ENCODE measurements around the gene CCDC30.

The CCDC30 gene

DNA sequence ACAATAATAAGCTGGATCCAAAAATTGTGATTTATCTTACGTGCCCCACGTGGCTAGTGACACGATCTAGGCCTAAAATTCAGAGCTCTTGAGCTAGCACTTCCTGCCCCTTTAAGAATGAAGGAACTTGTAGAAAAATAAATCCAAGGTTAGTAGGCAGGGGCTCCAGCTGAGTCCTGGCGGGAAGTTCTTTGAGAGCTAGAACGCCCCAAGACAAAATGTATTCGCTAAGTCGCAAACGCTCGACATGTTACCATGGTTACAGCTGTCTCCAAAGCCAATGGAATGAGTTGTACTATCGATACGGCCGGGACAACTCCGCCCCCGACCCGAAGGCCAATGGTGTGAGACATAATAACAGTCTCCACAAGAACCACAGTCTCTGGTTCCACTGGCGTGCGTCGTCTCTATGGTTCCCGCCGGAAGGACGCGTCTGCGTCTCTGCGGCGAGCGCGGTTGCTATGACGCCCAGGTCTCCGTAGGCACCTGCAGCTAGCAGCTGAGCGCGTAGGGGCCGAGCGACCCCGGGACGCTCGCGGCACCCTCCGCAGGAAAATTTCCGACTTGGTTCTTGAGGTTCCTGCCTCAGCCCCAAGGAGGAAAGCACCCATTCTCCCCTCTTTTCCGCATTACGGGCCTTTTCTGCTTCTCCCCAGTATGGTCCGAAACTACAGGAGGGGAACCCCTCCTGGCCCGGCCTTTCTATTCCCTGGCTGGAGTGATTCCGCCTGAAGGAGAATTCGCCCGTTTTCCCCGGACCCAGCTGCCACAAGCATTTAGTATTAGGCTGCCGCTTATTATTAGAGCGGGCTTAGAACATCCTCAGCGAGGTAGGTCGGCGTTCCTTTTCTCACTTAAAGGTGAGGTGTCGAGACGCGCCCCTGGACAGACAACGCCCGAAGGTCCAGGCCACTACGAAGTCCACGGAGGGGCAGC, at the start of gene CCDC30:
Gene CCDC30, plus strand, starts transcription at position 459 of the 936 bp plus-strand sequence. CDS start 17,266 bp downstream, outside the sequence.
- FAIRE-seq: peak; percentile 64

- no peak for FAIRE-seq
These were observed 48.3 kb upstream of the CCDC30 start for GRCh38 chr1:42414551-42415496.

DNA sequence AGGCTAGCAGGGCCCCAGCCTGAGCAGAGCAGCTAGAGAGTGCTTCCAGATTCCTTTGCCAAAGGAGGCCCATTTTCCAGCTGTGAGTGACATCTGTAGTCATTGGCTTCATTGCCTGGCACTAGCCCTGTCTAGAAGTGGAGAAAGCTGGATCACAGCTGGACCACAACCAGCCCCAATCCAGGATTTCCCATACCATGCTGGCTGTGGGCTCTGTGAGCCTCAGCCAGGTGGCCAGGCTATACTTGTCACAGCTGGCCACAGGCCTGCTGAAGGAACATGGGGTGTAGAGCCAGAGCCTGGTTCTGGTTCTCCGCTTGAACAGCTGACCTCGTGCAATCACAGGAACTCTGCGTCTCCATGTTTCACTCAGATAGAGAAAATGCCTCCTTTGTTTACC, 45.9 kb upstream of the CCDC30 start:
- FAIRE-seq: no peak

GRCh38 chr1:42418516-42418915, 44.6 kb upstream of the CCDC30 start:
- FAIRE-seq: no peak

GRCh38 chr1:42419126-42419821, 43.8 kb upstream of the CCDC30 start:
- no peak for FAIRE-seq

GRCh38 chr1:42420121-42420520, 43.0 kb upstream of the CCDC30 start:
- no peak for FAIRE-seq

- no peak for FAIRE-seq
These were observed 42.0 kb upstream of the CCDC30 start for GRCh38 chr1:42420911-42421585.

GRCh38 chr1:42422737-42423136, 40.3 kb upstream of the CCDC30 start:
- no peak for FAIRE-seq

DNA sequence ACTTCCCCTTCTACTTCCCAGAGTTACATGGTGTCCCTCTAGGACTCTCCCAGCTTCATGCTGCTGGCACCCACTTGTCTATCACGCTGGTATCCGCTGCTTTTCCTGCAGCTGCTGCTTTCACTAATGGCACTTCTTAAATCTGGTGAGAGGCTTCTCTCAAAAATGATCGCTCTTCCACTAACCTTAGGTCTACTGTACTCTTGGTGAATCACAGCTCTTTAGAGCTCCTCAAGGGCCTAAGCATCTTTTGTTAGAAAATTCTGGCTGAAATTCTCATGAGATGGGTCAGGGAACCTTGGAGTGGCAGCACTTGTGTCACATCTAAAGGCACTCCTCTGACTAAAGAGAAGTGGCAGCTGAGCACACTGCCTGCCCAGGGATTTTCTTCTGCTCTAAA, 39.4 kb upstream of the CCDC30 start:
- no peak for FAIRE-seq

GRCh38 chr1:42424201-42424600, 38.9 kb upstream of the CCDC30 start:
- no peak for FAIRE-seq

GRCh38 chr1:42427240-42427639, 35.8 kb upstream of the CCDC30 start:
- FAIRE-seq: no peak

DNA sequence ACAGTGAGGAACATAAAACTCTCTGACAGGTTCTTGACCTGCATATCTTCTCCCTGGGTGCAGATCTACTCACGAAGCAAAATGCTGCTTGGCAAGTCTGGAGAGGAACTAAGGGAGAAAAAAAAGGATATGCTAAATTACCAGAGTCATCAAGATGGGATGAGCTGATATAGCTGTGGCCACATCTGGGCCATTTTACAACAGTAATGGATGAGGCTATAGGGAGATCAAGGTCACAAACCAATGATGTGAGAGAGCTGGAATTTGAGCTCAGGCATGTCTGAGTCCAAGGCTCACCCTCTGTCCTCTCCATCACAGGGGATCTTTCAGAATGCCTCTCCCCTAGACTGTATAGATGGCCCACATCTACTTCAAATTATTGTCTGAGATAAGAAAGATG, 33.5 kb upstream of the CCDC30 start:
- no peak for FAIRE-seq

DNA sequence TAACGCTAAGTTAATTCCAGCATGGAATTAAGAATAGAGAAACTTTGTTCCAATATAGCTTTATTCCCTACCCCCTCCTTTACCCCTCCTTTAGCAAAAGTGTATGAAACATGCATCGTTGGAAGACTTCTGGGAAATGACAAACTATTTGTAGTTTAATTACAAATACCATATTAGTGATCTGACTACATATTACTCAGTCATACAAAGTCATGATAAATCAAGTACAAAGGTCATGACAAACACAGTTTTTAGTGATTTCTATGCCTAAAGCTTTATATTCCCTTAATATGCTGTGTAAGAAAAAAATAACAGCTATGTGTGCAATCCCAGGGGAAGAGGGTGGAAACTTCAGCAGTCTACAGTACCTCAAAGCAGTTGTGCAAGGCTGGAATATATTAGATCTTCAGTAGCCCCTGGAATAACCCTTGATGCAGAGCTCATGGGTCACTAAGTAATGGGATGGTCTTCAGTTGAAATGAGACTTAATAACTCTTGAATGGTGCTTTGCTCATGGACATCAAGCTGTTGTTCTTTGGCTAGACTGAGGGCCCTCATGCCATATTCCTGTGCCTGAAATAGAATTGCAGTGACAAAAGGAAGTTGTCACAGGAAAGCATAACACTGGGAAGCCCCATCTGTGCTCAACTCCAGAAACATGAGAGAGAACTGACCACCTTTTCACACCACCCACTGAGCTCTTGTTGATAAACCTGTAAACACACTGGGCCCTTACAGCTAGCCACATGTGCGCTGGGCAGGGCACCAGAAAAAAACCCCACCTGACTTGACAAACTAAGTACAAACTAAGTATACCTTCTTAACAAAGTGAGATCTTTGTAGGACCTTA, 32.6 kb upstream of the CCDC30 start:
- FAIRE-seq: no peak

- FAIRE-seq: no peak
These were observed 31.6 kb upstream of the CCDC30 start for GRCh38 chr1:42431514-42431913.

- FAIRE-seq: no peak
These were observed 30.4 kb upstream of the CCDC30 start for GRCh38 chr1:42432714-42433113.

GRCh38 chr1:42433369-42433768, 29.7 kb upstream of the CCDC30 start:
- FAIRE-seq: no peak

DNA sequence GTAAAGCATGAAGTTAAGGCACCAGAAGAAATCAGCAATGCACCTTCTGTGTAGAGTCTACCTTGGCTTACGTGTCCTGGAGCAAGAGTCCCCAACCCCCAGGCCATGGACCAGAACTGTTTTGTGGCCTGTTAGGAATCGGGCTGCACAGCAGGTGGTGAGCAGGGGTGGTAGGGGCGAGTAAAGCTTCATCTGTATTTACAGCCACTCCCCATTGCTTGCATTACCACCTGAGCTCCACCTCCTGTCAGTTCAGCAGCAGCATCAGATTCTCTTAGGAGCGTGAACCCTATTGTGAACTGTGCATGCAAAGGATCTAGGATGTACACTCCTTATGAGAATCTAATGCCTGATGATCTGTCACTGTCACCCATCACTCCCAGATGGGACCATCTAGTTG, 28.7 kb upstream of the CCDC30 start:
- no peak for FAIRE-seq

DNA sequence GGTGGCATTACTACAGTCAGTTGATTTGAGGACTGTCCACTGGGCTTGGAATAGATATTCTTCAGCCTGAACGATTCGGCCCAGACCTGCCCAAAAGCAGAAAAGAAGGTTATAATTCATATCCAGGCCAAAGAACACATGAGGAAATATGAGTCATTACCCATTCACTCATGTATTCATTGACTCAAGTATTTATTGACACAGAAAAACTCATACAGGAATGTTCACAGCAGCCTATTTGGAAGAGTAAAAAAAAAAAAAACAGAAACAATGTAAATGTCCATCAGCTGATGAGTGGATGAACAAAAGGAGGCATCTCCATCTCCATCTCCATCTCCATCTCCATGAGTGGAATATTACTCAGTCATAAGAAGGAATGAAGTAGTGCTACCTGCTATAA, 23.1 kb upstream of the CCDC30 start:
- no peak for FAIRE-seq

DNA sequence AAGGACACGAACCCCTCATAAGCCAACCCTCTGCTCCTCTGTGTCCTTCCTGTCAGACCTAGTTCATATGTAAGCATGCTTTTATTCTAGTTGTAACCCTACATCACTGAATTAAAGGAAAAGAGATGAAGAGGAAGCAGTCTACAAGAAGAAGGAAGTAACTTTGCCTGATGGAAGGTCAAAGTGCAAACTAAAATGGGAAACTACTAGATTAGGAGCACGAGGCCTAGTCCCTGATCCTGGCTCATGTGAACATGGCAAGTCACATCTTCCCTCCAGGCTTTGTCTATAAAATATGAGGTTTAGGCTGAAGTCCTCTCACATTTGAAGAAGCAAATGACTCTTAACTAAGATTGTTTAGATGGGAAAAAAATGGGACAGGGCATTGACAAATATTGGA, 20.4 kb upstream of the CCDC30 start:
- FAIRE-seq: no peak

GRCh38 chr1:42449256-42449655, 13.8 kb upstream of the CCDC30 start:
- FAIRE-seq: no peak

DNA sequence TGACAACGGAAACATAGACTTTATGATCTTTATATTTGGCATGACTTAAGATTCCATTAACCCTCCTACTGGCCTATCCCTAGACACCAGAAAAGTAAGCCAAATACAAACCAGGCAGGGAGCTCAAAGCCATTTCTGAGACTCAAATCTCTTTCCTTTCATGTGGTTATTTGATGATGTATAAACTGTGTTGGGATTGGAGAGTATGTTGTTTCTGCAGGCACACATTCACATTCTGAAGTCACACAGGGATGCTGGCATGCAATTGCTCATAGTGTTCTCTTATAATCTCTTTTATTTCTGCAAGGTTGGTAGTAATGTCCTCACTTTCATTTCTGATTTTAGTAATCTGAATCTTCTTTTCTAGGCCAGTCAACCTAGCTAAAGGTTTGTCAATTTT, 13.0 kb upstream of the CCDC30 start:
- no peak for FAIRE-seq

Data from colon (tissue), 2 donors.